Right kidney (tissue), 1 donor: Measurements from ENCODE around the gene XYLT2.

Source experiments
- DNase-seq: peaks from one replicate; pipeline ENCODE4 v3.0.0-alpha.2; 2016

Gene XYLT2

DNA sequence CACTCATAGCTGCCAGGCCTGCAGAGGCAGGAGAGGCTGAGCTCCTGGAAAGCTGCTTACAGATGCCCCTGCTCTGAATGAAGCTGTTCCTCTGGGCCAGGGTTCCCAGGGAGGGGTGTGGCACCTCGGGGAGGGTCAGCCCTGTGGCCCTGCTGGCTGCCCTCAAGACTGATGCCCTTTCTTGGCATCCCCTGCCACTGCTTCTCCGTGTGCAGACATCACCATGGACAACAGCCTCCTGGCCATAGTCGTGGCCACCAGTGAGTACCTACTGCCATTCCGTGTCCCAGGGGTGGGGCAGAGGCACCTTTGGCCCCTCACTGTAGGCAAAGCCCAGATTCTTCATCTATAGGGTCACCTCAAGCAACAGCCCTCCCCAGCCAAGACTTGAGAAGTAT is 18.1 kb downstream of the XYLT2 start:
- no peak for DNase-seq

DNA sequence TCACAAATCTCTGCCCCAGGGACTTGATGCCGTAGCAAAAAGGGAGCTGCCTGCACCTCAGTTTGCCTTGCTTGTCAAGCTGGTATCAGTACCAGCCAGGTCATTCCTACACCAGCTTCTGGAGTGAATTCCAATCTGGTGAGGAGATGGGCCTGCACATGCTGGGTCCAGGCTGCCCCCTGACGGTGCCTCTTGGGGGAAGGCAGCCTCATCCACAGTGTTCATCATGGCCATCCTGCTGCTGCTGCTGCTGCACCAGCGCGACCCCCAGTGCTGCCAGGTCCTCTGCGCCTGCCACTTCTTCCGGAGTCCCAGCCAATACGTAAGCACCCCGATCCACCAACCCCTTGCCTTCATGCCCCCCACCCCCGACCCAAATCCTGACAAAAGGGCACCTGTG is 18.8 kb downstream of the XYLT2 start:
- DNase-seq = no peak

DNA sequence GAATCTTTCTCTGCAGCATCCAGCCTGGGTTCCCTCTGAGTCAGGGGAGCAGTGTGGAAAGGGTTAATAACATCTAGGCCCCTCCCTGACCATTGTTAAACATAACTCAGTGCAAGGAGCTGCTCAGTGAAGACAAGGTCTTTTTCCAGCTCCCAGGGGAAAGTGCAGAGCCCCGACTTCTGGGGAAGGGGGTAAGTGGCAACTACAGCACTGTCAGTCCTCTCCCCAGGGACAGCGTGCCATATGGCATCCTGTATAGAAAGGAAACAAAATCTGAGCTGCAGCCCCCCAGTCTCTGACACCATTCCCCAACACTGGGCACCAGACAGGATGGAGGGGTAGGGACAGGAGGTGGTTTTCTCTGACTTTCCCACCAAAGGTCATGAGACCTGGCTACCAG is 19.2 kb downstream of the XYLT2 start:
- DNase-seq = no peak

DNA sequence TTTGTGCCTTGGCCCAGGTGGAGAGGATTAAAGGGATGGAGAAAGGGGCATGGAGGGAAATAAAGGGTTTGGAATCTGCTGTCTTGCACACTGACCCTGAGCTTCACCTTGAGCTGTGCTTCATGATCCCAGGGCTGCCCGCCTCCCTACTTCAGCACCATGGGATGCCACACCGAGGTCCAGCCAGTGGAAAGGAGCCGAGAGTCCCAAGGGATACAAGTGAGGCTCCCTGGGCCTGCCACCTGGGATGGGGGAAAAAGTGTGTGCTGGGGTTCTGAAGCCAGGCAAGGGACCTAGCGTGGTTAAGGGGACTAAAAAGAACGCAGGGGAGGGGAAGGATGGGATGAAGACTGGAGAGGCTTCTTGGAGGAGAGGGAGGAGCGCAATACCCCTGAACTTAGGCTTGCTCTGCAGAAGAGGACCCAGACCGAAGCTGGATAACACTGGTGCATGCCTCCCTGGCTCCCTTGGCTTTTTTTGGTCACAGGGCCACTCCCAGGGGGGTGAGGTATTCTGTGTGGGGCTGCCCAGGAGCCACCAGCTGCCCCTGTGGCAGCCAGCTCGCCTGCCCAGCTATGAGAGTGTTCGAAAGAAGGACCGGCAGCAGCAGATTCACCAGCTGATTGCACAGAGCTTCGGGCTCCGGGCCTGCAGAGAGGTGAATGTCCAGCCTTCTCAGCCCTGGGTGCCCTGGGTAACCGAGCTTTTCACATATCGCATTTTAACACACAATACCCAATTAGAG is 19.9 kb downstream of the XYLT2 start:
- no peak for DNase-seq

DNA sequence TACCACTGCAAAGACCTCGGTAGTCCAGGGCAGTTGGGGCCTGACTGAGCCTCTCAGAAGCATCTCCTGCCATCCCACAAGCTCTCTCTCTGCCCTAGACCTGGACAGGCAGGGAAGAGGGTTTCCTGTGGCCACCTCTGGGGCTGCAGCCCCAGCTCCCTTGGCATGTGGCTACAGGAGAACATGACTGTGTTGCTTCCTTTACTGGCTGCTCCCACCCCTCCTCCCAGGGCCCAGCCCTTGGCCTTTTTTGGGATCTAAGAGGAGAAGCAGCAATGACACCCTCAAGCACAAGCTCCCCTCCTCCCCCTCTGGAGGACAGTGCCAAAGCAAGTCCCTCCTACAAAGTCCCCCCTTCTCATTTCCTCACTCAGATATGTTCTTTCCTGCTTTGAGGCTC is 21.5 kb downstream of the XYLT2 start:
- DNase-seq = no peak

DNA sequence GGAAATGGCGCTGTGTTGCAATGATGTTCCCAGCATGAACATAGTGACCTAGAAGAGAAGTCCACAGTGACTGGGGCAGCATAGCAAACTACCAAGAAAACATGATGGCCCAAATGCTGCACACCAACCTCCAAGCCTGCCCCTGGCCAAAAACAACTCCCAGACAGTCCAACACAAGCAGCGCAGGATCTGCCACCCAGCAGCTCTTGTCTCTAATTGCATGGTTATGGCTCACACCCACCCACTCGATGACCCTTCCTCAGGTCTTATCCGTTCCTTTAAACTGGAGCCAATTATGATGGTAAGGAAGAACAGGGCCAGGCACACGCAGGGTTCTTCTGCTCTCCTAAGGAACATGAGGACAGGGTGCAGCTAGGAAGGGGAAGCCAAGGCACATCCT is 24.1 kb downstream of the XYLT2 start:
- no peak for DNase-seq

DNA sequence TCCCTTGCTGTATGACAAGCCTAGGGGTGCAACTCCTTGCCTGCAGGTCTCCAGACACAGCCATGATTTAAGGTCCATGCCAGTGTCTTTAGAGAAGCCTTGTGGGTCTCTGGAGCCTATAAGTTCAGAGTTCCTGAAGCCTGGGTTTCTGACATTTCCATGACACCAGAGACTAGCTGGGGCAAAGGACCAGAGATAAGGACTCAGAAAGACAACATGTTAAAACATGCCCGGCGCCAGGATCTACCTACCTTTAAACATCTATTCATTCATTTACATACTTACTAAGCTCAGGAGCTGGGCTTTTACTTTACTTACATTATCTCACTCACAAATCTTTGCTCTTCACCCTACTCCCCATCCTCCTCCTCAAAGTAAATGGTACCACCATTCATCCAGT is 25.6 kb downstream of the XYLT2 start:
- no peak for DNase-seq

DNA sequence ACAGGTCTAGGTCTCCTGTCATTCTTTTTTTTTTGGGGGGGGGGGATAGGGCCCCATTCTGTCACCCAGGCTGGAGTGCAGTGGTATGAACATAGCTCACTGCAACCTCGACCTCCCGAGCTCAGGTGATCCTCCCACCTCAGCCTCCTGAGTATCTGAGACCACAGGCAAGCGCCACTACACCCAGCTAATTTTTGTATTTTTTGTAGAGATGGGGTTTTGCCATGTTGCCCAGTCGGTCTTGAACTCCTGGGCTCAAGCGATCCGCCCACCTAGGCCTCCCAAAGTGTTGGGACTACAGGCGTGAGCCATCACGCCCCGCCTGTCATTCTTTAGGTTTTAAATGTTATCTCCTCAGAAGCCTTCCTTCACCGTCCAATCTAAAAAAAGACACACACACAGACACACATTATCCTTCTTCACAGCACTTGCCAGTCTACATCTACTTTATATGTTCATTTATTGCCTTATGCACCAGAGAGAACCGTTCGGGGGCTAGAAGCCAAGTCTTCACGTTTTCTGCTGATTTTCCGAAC is 26.4 kb downstream of the XYLT2 start:
- no peak for DNase-seq

DNA sequence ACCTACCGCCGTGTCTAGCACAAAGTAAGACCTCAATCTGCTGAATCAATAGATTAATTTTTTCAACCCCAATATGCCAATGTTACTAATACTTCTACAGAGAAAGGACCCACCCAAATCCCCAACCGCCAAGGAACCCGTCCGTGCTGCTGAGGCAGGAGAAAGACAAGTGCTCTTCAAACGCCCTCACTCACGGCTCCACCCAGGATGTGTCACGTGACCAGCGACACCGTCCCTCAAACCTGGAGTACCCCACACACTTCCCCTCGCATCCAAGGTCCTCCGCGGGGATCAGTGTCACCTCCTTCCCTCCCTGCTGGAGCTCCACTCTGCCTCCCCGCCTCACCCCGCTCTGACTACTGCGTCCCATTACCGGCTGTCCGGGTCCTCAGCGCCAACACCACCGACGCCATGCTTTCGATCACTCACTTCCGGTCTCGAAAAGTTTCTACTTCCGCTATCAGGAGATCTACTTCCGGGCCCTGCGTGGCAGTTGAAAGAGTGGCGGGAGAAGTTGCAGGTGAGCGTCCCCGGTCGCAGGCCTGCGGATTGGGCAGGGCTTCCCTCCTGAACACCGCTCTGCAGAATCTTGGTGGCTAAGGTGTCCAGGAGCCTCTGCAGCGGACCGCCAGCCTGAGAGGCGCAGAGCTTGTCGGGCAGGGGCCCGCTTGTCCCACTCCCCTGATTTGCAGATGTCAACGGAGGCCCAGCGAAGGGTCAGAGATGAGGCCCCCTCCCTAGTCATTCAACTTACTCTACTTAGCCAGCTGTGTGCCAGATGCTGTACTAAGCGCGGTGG is 27.0 kb downstream of the XYLT2 start, which contains the start of the genes EME1 and MRPL27:
TSS of gene EME1 (plus strand) at position 472 of the 799 bp plus-strand sequence. CDS start 1,980 bp downstream, outside the sequence.
TSS of gene MRPL27 (minus strand) at position 427 of the 799 bp plus-strand sequence. CDS start at position 413, 14 bp downstream.
- peak; percentile 98 for DNase-seq

DNA sequence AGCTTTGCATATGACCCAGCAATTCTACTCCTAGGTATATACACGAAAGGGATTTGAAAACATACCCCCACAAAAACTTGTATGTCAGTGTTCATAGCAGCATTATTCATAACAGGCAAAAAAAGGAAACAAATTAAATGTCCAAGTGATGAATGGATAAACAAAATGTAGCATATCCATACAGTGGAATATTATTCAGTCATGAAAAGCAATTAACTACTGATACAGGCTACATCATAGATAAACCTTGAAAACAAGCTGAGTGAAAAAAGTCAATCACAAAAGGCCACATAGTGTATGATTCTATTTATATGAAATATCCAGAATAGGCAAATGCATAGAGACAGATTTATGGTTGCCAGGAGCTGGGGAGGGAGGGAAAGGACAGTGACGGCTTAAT is 27.8 kb downstream of the XYLT2 start:
- DNase-seq = no peak

DNA sequence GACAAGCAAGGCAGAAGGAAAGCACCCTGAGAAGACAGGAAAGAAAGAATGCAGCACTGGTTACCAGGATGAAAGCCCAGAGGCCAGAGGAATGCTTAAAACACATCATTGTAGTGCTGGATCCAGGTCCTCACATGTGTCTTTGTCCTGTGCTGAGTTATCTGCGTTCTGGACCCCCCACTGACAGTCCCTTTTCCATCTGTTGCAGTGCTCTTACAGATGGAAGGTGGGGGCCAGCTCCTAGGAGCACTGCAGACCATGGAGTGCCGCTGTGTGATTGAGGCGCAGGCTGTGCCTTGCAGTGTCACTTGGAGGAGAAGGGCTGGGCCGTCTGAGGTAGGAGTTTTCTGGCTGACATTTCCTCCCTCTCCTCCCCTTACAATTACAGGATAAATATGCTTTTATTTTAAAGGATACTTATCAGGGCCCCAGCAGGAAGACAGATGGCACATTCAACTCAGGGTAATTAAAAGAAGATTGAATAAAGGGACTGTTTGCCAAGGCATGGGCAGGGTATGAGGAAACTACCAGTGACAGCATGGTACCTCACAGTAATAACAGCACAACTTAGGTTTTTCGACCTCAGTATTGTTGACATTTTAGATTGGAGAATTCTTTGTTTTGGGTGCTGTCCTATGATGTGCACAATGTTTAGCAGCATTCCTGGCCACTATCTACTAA is 30.1 kb downstream of the XYLT2 start:
- no peak for DNase-seq

DNA sequence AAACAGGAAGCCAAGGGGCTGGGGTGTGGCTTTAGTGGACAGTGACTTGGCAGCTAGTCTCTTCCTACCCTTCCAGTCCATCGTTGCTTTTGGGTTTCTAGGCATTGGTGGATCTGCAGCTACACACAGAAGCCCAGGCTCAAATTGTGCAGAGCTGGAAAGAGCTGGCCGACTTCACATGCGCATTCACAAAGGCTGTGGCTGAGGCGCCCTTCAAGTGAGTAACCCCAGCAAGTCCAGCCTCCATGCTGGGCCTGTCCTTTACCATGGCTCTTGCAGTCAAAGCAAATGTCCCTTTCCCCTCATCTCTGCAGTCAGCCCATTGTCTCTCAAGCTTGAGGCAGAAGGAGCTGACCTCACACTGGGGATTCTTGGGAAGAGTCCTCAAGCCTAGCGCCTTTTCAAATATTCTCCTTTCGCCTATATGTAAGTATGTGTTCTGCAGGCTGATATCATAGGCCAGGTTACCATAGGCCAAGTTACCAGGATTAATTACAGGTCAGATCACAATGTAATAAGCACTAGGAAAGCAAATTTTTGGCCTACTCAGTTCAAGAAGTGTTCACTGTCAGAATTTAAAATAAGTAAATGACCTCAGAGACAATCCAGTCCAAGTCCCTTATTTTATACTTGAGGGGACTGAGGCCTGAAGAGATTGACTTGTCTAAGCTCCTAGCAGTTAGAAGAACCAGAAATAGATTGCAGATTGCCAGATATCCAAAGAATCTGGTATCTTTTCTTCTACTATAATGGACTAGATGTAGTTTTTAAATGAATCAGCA is 33.6 kb downstream of the XYLT2 start:
- DNase-seq = no peak

DNA sequence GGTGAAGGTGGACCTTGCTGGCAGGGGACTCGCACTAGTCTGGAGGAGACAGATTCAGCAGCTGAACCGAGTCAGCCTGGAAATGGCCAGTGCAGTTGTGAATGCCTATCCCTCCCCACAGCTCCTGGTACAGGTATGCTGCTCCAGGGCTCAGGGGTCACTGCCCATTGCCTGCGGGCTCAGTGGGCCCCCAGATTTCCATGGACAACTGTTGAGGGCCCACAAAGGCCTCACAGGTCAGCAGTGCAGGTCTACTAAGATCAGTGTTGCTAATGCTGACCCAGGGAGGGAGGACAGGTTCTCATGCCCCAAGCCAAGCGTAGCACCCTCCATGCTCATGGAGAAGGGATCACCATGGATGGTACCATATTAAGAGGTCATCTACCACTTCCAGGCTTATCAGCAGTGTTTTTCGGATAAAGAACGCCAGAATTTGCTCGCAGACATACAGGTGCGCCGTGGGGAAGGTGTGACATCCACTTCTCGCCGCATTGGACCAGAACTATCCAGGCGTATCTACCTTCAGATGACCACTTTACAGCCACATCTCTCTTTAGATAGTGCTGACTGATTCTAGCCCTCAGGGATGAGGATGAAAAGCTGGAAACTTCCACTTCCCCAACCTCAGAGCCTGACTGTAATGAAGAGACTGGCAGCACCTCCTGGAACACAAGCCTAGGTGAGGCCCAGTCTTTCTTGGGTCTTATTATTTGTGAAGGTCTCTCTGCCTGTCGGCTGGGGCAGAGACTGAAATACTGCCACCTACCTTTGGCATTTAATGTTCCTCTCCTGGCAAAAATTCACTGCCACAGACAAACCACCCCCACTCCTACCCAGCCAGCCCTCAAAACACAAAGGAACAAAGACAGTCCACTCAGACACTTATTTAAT is 34.7 kb downstream of the XYLT2 start:
- DNase-seq = no peak

DNA sequence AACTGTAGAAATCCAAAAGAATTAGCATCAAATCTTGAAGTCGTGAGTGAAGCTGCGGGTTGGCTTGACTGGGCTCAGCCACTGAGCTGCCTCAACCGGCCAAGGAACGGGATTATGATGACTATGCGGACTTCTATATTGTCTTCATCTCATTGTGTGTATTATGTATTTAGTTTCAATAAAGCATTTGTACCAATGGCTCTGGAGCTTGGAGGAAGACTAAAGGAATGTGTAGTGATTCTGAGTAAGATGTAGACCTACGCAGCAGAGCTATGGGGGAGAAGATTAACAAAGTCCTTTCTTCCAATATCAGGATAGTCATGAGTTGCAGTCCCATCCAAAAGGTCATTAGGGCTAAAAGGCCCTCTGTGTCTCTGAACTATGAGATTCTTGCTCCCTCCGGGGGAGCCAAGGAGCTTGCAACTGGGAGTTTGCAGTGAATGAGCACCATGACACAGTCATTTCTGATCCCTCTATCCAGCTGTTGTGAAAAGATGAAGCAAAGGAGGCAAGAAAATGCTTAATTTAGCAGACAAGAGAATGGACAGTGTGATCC is 35.4 kb downstream of the XYLT2 start:
- DNase-seq = no peak

DNA sequence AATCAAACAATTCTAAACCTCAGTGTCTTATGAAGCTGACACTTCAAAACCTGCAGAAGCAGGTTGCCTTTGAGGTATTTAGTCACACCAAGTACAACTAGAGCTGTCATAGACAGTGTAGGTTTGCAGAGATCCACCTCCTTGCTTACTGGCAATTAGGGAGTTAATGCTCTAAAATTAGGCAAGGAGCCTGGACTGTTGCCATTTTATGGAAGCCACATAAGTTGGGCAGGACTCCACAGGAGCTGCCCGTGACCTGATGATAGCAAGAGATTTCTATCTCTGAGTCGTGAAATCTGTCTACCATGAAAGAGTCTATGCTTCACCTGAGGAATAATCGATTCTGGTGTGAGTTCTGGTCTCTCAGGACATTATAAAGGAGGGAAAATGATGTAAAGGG is 36.0 kb downstream of the XYLT2 start:
- DNase-seq = no peak

DNA sequence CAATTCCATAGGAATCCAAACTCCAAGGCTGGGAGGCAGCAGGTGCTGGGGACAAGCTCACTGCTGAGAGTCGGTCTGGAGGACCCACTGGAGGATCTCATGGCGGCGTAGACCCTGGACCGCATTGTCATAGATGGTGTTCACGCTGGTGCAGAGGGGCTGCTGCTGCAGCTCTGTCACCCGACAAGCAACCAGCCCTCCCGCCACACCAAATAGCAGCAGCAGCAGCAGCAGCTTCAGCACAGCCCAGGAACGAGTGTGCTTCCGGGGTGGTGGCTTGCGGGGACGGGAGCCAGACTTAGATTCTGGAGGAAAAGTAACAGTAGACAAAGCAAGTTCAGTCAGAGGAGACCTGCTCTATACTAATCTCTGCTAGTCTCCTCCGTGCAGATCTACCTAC is 37.0 kb downstream of the XYLT2 start:
- DNase-seq = no peak

DNA sequence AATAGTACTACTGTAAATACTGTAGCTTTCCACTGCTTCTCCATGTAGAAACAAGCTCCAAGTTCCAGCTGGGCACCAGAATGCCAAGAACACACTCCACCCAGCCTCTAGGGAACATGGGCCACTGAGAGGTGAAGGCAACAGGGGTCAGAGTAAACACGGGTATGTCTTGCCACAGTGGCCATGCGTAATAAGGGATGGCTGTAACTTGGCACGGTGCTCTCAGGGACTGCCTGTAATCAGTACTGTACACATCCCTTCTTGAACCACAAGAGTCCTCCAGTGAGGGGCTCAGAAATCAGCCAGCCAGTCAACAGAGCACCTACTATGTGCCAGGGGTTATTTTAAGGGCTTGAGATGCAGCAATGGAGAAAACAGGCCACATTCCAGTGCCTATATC is 40.6 kb downstream of the XYLT2 start:
- no peak for DNase-seq

DNA sequence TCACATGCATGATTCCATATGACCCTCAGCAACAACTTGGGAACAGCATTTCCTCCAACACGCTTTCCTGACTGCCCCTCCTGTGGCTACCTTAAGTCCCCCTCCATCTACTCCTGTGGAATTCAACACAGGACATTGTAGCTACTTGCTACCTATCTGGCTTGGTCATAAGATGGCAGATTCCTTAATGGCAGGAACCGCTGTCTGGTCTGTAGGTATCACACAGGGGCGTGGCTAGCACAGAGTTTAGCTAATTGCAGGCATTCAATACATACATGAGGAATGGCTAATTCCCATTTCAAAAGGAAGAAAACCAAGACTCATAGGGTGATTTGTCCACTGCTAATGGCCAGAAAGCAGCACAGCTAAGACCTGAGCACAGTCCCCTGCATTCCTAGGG is 42.8 kb downstream of the XYLT2 start:
- DNase-seq = no peak

DNA sequence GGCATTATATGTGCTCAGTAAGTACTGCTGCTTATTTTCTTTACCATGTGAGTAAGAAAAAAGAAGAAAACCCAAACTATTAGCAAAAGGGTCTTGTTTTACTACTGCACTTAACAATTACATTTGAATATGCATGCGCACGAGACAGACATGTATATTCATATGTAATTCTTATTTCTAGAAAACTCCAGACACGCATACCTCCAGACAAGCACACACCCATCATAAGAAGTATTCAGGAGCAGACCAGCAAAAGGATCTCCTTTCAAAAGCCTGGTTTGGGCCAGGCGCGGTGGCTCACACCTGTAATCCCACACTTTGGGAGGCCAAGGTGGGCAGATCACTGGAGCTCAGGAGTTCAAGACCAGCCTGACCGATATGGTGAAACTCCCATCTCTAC is 43.6 kb downstream of the XYLT2 start:
- DNase-seq = no peak

DNA sequence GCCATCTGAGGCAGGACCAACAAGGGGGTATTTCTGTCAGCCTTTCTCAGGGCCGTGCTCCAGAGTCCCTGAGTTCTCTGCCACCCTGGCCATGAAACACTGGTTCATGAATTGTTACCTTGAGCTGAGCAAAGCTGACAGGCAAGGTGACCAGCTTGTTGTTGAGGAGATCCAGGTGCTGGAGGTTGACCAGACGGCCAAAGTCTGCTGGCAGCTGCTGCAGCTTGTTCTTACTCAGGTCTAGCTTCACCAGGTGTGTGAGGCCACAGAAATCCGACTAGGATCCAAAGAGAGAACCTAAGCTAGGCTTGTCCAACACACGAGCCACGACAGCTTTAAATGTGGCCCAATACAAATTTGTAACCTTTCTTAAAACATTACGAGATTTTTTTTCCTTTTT is 46.7 kb downstream of the XYLT2 start:
- DNase-seq = no peak

DNA sequence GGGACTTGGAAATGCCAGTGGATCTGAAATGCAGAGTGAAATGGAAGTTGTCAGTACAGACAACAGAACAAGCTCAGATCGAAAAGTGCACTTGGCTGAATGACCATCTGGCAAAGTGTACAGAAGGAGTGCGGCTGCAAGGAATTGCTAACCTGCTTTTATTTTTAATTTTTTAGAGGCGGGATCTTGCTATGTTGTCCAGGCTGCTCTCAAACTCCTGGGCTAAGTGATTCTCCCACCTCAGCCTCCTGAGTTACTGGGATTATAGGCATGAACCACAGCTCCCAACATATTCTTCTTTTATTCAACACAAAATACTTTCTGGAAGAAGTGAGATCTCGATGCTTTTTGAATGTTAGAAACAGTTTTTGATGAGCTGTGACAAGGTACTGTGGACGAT is 47.8 kb downstream of the XYLT2 start:
- DNase-seq = no peak
